Neural cell (in vitro differentiated cells): Measurements from ENCODE around the gene GSTP1. TPM values are rescaled to one million over a fixed set of nuclear protein-coding genes. Genes with fewer than 3 reads are reported as not detected.
"Not testable (repeated sequence)": the region's sequence is repeated elsewhere in the genome, so short reads cannot be mapped to it uniquely, and the experiment has no call there.

Experiments used
- H2AFZ ChIP-seq: fragments of 200-600, 300-800 bp; sonication (generic), shearing (Covaris generic); 2 replicates; pipeline ENCODE4 v1.6.0; 2014; ENCODE audit warnings: low read depth, mild to moderate bottlenecking, antibody characterized with exemption, low read length, moderate library complexity
- H3F3A ChIP-seq: fragments of 200-600 bp; shearing (Covaris generic); 2 replicates; pipeline ENCODE4 v1.6.1; 2016; ENCODE audit warnings: mild to moderate bottlenecking, moderate library complexity, mixed read lengths, antibody characterized with exemption, low read length; ENCODE audit not compliant: insufficient read depth, poor library complexity, severe bottlenecking
- H3K27ac ChIP-seq: fragments of 200-600, 300-800 bp; sonication (generic), shearing (Covaris generic); 2 replicates; pipeline ENCODE4 v1.5.1; 2014; ENCODE audit warnings: mild to moderate bottlenecking, low read length, moderate library complexity
- H3K27me3 ChIP-seq: fragments of 300-800, 200-600 bp; sonication (generic), shearing (Covaris generic); 2 replicates; pipeline ENCODE4 v1.6.0; 2014; ENCODE audit warnings: mild to moderate bottlenecking, low read depth, low read length, moderate library complexity; ENCODE audit not compliant: insufficient read depth
- H3K36me3 ChIP-seq: fragments of 300-800, 200-600 bp; sonication (generic), shearing (Covaris generic); 2 replicates; pipeline ENCODE4 v1.5.1; 2014; ENCODE audit warnings: mild to moderate bottlenecking, antibody characterized with exemption, low read length, moderate library complexity; ENCODE audit not compliant: insufficient read depth
- H3K4me2 ChIP-seq: fragments of 300-800, 200-600 bp; sonication (generic), shearing (Covaris generic); 2 replicates; pipeline ENCODE4 v1.6.0; 2014; ENCODE audit warnings: mild to moderate bottlenecking, low read length
- H3K4me3 ChIP-seq: fragments of 300-800, 200-600 bp; sonication (generic), shearing (Covaris generic); 2 replicates; pipeline ENCODE4 v1.5.1; 2014; ENCODE audit warnings: mild to moderate bottlenecking, low read length, moderate library complexity
- H3K79me2 ChIP-seq: fragments of 200-600 bp; shearing (Covaris generic); replicated peaks from 2 replicates; pipeline ENCODE4 v1.6.0; 2014; ENCODE audit warnings: mild to moderate bottlenecking, low read length, moderate library complexity; ENCODE audit not compliant: insufficient read depth
- H3K9ac ChIP-seq: fragments of 300-800, 200-600 bp; sonication (generic), shearing (Covaris generic); 2 replicates; pipeline ENCODE4 v1.6.1; 2016; ENCODE audit warnings: mild to moderate bottlenecking, low read length, mixed read lengths
- H3K9me2 ChIP-seq: fragments of 200-600 bp; shearing (Covaris generic); 2 replicates; pipeline ENCODE4 v1.6.1; 2016; ENCODE audit warnings: mild to moderate bottlenecking, low read length, mixed read lengths; ENCODE audit not compliant: insufficient read depth
- H3K9me3 ChIP-seq: fragments of 200-600, 300-800 bp; sonication (generic), shearing (Covaris generic); 2 replicates; pipeline ENCODE4 v1.6.1; 2016; ENCODE audit warnings: mild to moderate bottlenecking, mixed run types, low read length, moderate library complexity, mixed read lengths
- H4K20me1 ChIP-seq: fragments of 200-600 bp; shearing (Covaris generic); 2 replicates; pipeline ENCODE4 v1.6.1; 2016; ENCODE audit warnings: mild to moderate bottlenecking, mixed run types; ENCODE audit not compliant: insufficient read depth
- EP300 ChIP-seq: fragments of 450-650 bp; conservative IDR thresholded peaks from 2 replicates; pipeline ENCODE4 v1.6.1; 2014; ENCODE audit warnings: antibody characterized with exemption, mild to moderate bottlenecking, moderate library complexity; ENCODE audit not compliant: poor library complexity, severe bottlenecking
- EZH2 ChIP-seq: fragments of 200-600, 300-800 bp; shearing (Covaris generic), sonication (generic); IDR thresholded peaks from 2 replicates; pipeline ENCODE4 v1.6.1; 2014; ENCODE audit warnings: antibody characterized with exemption, low read length, borderline replicate concordance, mild to moderate bottlenecking; ENCODE audit not compliant: insufficient read depth, poor library complexity, severe bottlenecking
- MXI1 ChIP-seq: fragments of 450-650 bp; conservative IDR thresholded peaks from 2 replicates; pipeline ENCODE4 v1.6.1; 2014; ENCODE audit warnings: antibody characterized with exemption, mild to moderate bottlenecking; ENCODE audit not compliant: poor library complexity, severe bottlenecking
- POLR2AphosphoS5 ChIP-seq: IDR thresholded peaks from 2 replicates; pipeline ENCODE4 v1.6.1; 2012
- RAD21 ChIP-seq: fragments of 450-650 bp; conservative IDR thresholded peaks from 2 replicates; pipeline ENCODE4 v1.6.1; 2014; ENCODE audit warnings: antibody characterized with exemption, mild to moderate bottlenecking, moderate library complexity
- SMC3 ChIP-seq: fragments of 450-650 bp; conservative IDR thresholded peaks from 2 replicates; pipeline ENCODE4 v1.6.1; 2014; ENCODE audit warnings: antibody characterized with exemption, mild to moderate bottlenecking, moderate library complexity; ENCODE audit not compliant: poor library complexity
- TAF1 ChIP-seq: IDR thresholded peaks from 2 replicates; pipeline ENCODE4 v1.6.1; 2012; ENCODE audit warnings: low read depth
- polyA plus RNA-seq: library from polyadenylated mRNA; depleted of rRNA; stranded (reverse); fragments of >200 nt; gene quantifications from 2 replicates; pipeline ENCODE4 v1.2.3, GENCODE V29; 2014
- TF ChIP-seq, protein P1 (sequence below): fragments of 450-650 bp; IDR thresholded peaks from 2 replicates; pipeline ENCODE4 v1.5.1; 2014; ENCODE audit warnings: antibody characterized with exemption, mild to moderate bottlenecking, moderate library complexity; ENCODE audit not compliant: poor library complexity, severe bottlenecking
- TF ChIP-seq, protein P2 (sequence below): IDR thresholded peaks from 2 replicates; pipeline ENCODE4 v1.6.1; 2012; ENCODE audit warnings: borderline replicate concordance

Gene GSTP1
- polyA plus RNA-seq, 1 donor from 2014 or later: 94.6 TPM

DNA sequence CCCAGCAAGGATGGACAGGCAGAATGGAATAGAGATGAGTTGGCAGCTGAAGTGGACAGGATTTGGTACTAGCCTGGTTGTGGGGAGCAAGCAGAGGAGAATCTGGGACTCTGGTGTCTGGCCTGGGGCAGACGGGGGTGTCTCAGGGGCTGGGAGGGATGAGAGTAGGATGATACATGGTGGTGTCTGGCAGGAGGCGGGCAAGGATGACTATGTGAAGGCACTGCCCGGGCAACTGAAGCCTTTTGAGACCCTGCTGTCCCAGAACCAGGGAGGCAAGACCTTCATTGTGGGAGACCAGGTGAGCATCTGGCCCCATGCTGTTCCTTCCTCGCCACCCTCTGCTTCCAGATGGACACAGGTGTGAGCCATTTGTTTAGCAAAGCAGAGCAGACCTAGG is 2.3 kb downstream of the GSTP1 start:
- Histone ChIP-seq H3K9ac (no peak overlapping the region), H3K4me3 (no peak overlapping the region), H3K36me3 (no peaks in the 10 kb centered on the region), H3K4me2 (no peak overlapping the region), H4K20me1 (no peaks in the 10 kb centered on the region), H3K9me3 (no peaks in the 10 kb centered on the region), H3K27me3 (no peaks in the 10 kb centered on the region), H3F3A (no peaks in the 10 kb centered on the region), H3K27ac (no peak overlapping the region), H2AFZ (no peak overlapping the region), H3K79me2 (no peaks in the 10 kb centered on the region), H3K9me2 (no peaks in the 10 kb centered on the region)
- TF ChIP-seq TAF1: no peak
- TF ChIP-seq, protein P1, sequence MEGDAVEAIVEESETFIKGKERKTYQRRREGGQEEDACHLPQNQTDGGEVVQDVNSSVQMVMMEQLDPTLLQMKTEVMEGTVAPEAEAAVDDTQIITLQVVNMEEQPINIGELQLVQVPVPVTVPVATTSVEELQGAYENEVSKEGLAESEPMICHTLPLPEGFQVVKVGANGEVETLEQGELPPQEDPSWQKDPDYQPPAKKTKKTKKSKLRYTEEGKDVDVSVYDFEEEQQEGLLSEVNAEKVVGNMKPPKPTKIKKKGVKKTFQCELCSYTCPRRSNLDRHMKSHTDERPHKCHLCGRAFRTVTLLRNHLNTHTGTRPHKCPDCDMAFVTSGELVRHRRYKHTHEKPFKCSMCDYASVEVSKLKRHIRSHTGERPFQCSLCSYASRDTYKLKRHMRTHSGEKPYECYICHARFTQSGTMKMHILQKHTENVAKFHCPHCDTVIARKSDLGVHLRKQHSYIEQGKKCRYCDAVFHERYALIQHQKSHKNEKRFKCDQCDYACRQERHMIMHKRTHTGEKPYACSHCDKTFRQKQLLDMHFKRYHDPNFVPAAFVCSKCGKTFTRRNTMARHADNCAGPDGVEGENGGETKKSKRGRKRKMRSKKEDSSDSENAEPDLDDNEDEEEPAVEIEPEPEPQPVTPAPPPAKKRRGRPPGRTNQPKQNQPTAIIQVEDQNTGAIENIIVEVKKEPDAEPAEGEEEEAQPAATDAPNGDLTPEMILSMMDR: no peak
- TF ChIP-seq RAD21: no peak
- no peak for TF ChIP-seq SMC3
- TF ChIP-seq MXI1: no peak

DNA sequence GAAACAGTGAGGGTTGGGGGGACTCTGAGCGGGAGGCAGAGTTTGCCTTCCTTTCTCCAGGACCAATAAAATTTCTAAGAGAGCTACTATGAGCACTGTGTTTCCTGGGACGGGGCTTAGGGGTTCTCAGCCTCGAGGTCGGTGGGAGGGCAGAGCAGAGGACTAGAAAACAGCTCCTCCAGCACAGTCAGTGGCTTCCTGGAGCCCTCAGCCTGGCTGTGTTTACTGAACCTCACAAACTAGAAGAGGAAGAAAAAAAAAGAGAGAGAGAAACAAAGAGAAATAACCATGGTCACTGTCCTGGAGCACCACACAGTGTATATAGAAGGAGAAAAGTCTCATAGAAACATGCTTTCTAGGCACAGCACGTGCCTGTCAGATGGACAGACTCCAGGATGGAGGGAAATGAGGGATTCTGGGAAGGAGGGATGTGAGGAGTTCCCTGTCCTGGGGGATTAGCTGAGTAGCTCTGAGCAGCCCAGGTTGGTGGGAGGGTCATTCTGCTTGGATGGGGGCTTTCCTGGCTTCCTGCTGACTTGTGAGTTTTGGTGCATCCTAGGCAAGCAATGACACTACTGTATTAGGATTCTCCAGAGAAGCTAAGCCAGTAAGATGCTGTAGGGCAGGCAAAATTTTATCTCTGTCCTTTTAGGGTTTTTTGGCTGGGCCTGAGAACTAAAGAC is 3.1 kb downstream of the GSTP1 start:
- no peak overlapping the region for H3K9ac ChIP-seq
- H3K4me2 ChIP-seq: no peak overlapping the region
- no peaks in the 10 kb centered on the region for H3K9me2 ChIP-seq
- H2AFZ ChIP-seq: no peak overlapping the region
- no peak for TF ChIP-seq EZH2
- H3K4me3 ChIP-seq: no peak overlapping the region
- no peak overlapping the region for H3K27ac ChIP-seq
- H3F3A ChIP-seq: no peaks in the 10 kb centered on the region
- H4K20me1 ChIP-seq: no peaks in the 10 kb centered on the region
- no peaks in the 10 kb centered on the region for H3K9me3 ChIP-seq
- H3K79me2 ChIP-seq: no peaks in the 10 kb centered on the region
- H3K36me3 ChIP-seq: no peaks in the 10 kb centered on the region
- no peaks in the 10 kb centered on the region for H3K27me3 ChIP-seq

DNA sequence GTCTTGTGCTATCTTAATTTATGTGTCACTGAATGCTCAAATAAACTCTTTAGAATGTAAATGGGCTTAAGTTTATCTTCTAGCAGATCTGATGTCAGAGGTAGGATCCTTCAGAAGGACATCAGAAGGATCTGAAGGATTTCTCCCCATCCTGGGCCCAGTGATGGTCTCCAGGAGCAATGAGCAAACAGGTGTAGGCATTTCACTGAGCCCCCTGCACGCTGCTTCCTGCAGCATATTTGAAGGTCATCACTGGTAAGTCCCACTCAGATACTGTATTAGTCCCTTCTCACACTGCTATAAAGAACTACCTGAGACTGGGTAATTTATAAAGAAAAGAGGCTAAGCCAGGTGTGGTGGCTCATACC is 4.5 kb downstream of the GSTP1 start:
- Histone ChIP-seq H3K4me2 (no peak overlapping the region), H4K20me1 (no peaks in the 10 kb centered on the region), H3K27me3 (no peaks in the 10 kb centered on the region), H3K9me3 (no peaks in the 10 kb centered on the region), H3F3A (no peaks in the 10 kb centered on the region), H3K79me2 (no peaks in the 10 kb centered on the region), H3K4me3 (no peak overlapping the region), H3K9ac (no peak overlapping the region), H2AFZ (no peak overlapping the region), H3K36me3 (no peaks in the 10 kb centered on the region), H3K9me2 (no peaks in the 10 kb centered on the region), H3K27ac (no peak overlapping the region)
- no peak for TF ChIP-seq RAD21
- TF ChIP-seq EP300: no peak
- TF ChIP-seq, protein P2, sequence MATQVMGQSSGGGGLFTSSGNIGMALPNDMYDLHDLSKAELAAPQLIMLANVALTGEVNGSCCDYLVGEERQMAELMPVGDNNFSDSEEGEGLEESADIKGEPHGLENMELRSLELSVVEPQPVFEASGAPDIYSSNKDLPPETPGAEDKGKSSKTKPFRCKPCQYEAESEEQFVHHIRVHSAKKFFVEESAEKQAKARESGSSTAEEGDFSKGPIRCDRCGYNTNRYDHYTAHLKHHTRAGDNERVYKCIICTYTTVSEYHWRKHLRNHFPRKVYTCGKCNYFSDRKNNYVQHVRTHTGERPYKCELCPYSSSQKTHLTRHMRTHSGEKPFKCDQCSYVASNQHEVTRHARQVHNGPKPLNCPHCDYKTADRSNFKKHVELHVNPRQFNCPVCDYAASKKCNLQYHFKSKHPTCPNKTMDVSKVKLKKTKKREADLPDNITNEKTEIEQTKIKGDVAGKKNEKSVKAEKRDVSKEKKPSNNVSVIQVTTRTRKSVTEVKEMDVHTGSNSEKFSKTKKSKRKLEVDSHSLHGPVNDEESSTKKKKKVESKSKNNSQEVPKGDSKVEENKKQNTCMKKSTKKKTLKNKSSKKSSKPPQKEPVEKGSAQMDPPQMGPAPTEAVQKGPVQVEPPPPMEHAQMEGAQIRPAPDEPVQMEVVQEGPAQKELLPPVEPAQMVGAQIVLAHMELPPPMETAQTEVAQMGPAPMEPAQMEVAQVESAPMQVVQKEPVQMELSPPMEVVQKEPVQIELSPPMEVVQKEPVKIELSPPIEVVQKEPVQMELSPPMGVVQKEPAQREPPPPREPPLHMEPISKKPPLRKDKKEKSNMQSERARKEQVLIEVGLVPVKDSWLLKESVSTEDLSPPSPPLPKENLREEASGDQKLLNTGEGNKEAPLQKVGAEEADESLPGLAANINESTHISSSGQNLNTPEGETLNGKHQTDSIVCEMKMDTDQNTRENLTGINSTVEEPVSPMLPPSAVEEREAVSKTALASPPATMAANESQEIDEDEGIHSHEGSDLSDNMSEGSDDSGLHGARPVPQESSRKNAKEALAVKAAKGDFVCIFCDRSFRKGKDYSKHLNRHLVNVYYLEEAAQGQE: no peak
- TF ChIP-seq SMC3: no peak
- TF ChIP-seq, protein P1: no peak
- no peak for TF ChIP-seq MXI1
- no peak for TF ChIP-seq TAF1
- no peak for TF ChIP-seq POLR2AphosphoS5
- TF ChIP-seq EZH2: no peak

DNA sequence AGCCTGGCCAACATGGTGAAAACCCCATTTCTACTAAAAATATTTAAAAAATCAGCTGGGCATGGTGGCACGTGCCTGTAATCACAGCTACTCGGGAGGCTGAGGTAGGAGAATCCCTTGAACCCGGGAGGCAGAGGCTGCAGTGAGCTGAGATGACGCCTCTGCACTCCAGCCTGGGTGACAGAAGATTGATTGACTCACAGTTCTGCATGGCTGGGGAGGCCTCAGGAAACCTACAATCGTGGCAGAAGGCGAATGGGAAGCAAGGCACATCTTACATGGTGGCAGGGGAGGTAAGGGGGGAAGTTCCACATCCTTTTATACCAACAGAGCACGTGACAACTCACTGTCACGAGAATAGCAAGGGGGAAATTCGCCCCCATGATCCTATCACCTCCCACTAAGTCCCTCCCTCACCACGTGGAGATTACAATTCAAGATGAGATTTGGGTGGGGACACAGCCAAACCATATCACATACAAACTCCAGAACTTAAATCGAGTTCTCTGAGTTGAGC is 5.3 kb downstream of the GSTP1 start:
- not testable (repeated sequence) for H3K79me2 ChIP-seq, H3K27ac ChIP-seq, H2AFZ ChIP-seq, H3K9me3 ChIP-seq, H3K9me2 ChIP-seq, H3K9ac ChIP-seq, H3F3A ChIP-seq, H4K20me1 ChIP-seq, H3K4me3 ChIP-seq, H3K4me2 ChIP-seq, H3K36me3 ChIP-seq, H3K27me3 ChIP-seq
